CD4-positive, alpha-beta T cell treated with Interleukin-4 for 4 hours (primary cell): Measurements from ENCODE around the gene ACTC1.
"Not testable (repeated sequence)": the region's sequence is repeated elsewhere in the genome, so short reads cannot be mapped to it uniquely, and the experiment has no call there.

Source experiments
- DNase-seq: peaks from one replicate; pipeline ENCODE4 v3.0.0-alpha.2; 2020

Gene ACTC1

DNA sequence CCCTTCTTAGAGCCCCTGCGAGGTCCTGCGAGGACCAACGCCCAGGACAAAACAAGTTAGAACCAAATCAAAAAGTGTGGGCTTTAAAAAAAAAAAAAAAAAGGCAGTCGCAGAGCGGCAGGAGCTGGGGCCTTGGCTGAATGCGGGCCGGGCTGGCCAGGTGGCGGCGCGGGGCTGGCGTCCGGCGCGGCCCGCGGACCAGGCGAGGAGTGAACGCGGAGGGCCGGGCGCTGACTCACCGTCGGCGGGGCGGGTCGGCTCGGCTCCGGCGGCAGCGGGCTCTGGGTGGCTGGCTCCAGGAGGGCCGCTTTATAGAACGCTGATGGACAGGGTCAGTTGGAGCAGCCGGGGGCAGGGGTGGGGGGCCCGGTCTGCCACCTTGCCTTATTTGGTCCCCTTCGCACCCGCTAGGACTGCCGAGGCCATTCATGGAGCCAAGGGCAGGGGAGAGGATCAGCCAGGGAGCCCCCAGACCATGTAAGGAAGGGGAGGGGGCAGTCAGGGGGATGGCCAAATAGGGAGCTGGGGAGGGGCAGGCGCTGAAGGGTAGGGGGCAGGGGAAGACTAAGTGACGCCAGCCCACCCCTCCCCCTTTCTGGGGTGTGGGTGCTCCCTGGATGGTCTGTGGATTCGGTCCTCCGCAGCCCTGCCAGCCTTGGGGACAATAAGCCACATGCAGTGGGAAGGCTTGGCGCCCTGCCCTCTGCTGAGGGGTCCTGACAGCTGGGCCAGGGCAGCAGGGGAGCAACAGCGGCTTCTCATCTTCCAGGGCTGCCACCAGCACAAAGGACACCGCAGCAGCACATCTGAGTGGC lies at the start of gene ACTC1:
Gene ACTC1, minus strand, starts transcription at position 283 of the 815 bp plus-strand sequence. CDS start 741 bp downstream, outside the sequence.
- no peak for DNase-seq

DNA sequence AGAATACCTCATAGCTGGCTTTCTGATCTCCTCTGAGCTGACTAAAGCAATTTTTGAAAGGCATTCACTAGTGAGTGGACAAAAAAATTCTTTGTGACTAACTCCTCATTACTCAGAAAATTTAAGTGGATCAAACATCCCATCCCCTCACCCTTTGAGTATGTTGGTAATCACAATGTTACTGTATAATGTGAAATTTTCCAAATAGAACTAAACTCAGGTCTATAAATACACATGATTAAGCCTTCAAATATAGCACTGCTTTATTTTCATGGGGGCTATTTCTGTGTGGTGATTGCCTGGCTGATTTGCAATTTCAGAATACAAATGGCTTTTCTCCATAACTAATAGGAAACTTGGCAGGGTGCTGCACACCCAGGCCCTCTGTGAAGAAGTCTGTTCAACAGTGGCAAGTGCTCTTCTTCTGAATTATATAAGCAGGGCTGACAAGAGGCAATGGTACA lies 45.9 kb upstream of the ACTC1 start:
- no peak for DNase-seq

DNA sequence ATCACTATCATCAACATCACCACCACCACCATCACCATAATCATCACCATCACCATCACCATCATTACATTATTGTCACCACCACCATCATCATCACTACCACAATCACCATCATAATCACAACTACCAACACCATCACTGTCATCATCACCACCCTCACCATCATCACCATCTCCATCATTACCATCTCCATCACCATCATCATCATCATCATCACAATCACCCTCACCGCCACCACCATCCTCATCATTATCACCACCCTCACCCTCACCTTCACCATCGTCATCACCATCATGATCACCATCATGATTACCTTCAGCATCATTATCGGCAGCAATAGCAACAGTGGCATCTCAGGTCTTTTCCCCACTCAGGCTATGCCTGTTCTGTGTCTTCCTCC lies 42.9 kb upstream of the ACTC1 start:
- DNase-seq, result no peak

DNA sequence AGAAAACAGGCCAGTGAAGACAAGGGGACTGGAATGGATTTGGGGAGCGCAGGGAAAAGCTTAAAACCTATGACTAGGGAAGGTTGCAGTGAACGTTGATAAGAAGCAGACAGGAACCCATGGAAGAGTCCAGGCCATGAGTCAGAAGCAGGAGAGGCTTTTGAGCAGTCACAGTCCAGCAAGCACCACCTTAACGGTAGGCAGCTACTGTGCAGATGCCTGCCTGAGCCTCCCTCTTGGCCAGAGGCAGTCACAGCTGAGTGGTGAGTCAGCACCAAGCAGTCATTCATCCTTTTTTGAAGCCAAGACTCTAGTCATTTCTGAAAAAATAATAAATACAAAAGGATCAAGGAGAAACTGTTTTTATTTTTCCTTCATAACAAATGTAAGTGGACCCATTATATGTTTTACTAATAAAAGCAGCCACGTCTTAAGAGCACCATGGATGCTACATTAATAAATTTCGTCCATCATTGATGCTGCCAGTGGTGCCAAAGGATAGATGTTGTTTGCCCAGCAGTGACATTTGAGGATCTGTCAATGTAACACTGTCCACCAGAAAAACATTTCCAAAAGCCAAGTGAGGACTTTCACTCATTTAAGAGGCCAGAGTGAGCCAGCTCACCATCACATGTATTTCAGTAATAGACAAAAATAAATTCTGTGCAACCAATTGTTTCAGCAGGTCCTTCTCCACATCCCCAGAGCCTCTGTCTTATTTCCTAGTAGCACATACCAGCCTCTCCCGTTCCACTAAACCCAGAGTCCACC lies 42.1 kb upstream of the ACTC1 start:
- DNase-seq, result no peak

DNA sequence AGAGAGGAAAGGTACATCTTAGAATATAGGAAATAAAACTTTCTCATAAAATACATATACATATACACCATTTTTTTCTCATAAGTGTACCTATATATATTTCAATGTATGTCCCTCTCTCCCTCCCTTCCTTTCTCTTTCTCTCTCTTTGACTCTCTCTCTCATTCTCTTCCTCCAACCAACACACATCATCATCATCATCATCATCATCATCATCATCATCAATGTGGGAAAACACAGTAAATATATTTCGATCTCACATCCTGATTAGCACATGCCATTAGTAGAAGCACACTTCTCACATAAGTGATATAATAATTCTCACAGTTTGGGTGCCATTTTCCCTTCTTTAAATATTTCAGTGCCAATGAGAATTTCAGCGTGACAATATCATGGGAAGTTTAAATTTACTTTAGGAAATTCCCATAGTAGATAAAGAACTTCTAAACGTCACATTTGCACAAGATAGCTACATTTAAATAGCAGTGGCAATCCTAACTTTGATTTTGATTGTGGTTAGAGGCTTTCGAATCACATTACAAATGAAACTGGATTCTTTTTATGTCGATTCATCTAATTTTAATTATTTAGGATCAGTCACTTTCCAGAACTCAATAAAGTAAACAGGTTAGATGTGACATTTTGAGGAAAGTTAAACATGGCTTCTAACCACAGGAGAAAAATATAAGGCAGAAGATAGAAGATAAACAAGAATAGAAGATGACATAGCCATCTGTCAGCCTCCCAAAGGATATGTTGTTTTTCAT lies 33.0 kb upstream of the ACTC1 start:
- DNase-seq, result no peak

DNA sequence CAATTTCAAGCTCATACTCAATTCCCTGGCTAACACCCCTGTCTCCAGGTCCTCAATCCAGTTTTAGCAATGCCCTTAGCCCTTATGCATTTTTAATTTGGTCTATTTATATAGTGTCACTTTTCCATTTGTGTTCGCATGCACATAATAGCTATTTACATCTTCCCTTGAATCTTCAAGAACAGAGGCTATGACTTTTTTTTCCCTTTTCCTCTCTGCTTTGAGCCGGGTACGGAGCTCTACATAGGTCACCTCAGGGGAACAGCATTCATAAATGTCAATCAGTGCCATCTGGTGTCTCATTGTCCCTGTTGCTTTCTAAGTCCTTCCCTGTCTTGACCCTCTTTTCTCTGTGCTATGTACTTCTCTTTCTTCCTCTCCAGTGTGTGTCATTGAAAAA lies 26.5 kb upstream of the ACTC1 start:
- DNase-seq, result no peak

DNA sequence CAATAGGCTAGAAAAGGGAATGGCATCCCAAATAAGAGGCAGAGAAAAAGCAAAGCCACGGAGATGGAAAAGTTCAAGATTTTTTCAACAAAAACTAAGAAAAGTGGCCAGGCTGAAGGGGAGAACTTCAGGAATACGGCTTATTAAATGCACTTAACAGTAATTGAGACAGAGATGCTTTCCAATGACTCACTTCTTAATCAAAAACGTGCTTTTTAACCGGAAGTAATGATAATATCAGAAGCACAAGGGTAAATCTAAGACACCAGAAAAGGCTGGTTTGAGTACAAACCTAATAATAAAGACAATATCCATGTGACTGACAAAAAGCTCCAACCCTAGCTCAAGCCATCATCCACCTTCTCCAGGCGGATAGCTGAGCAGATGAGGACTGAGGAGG lies 24.8 kb upstream of the ACTC1 start:
- DNase-seq, result no peak

DNA sequence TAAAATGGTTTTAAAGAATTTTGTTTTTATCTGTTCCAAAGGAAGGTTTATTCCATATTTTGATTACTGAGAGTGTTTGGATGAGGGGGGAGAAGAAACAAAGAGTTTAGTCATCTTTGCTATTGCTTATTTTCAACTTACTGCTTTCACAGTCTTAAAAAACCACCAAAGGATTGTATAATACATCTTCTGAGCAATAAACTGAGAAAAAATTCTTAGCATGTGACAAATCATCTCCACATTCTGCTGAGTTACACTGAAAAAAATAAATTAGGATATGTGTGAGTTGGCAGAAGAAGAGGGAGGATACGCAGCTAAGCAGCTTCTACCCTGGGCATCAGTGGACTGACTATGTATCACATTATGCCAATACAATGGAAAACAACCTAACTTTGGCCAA lies 23.2 kb upstream of the ACTC1 start:
- no peak for DNase-seq

DNA sequence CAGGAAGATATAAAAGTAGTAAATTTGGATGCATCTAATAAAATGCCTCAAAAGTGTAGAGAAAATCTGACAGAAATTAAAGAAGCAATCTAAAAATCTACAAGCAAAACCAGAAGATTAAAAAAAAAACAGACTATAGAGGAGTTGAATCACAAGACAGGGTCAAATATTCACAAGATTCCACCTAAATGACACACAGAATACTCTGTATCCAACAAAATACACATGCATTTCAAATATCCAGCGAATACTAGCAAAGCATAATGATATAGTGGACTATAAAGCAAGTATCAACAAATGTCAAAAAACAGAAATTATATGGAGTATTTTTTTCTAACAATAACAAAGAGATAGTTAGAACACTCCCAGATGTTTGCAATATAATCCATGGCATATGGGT lies 20.5 kb upstream of the ACTC1 start:
- DNase-seq, result no peak

DNA sequence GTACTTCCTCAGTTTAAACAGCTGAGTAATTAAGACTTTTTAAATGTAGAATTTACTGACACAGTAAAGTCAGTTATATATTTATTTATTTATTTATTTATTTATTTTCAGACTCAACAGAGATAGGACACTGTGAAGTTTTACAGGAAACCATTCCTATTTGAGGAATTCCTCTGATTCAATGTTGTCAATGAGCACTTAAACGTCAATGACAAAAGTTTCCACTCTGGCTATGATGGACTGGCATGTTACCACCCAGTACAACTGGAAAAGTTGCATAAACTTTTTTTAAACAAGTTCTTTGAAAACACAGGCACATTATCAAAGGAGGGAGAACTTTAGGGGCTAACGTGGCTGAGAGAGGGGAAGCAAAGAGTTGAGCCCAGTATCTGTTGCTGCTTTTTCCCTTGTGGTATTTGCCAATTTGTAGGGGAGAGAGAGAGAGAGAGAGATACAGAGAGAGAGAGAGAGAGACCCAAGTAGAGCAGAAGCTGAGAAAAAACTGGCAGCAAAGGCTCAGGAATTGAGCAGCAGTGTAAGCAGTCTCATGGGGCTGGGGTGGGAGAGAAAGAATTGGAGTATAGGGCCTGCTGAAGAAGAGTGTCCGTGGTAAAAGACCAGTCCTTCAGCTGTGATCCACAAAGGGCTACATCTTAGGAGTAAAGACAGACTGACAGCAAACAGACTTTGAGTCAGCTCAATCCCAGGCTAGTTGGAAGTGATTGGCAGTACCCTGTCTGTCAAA lies 18.3 kb upstream of the ACTC1 start:
- no peak for DNase-seq

DNA sequence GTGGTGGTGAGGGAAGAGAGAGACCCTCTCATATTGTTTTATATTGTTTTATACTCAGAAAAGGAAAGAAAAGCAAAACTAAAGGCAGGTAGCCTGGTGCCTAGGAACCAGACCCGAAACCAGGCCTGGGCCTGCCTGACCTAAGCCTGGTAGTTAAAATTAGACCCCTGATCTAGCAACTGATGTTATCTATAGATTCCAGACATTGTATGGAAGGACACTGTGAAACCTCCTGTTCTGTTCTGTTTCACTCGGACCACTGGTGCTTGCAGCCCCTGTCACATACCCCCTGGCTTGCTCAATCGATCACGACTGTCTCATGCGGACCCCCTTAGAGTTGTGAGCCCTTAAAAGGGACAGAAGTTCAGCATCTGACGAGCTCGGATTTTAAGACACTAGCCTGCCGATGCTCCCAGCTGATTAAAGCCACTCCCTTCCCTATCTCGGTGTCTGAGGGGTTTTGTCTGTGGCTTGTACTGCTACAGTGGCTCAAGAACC lies 17.6 kb upstream of the ACTC1 start:
- not testable (repeated sequence) for DNase-seq

DNA sequence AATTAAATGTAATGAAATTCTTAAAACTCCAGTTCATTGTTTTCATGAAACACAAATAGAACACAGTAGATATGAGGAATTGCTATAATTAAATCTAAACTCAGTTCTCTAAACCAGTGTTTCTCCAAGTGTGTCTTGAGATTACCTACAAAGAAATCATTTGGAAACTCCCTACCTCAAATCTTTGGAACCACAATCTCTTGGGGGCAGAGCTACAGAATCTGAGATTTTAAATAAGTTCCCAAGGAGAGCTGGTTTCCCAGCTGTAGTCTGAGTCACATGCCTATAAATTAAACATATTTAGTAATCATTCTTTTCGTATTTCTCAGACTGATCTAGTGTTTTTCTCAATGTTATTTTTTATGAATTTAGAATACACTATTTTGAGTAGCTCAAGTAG lies 17.0 kb upstream of the ACTC1 start:
- no peak for DNase-seq

DNA sequence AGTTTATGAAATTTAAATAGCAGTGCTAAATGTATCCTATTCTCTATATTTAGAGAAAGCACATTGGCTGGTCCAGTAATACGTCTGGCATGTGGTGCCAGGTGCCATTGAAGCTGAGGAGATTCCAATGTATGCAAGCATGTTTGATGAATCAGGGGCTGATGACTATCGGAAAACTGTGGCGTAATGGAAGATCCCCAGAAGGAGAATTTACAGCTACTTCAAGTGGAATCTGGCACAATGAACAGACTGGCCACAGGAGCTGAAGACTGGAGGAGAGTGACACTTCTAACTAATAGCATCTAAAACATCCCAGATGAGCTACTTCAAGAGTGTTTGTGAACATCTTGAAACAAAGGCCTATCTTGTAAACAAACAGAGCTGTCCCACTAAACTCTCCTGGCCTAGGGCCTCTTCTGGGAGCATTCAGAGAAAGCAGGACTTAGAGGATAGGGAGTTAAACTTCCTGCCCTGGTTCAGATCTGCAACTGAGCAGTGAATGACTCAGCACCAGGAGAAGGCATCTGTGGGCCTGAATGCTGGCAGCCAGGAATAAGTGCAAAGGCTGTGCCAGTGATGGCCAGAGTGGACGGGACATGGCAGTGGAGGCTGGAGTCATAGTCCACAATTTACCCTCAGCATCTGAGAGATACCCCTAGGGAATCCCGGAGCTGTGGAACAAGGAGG lies 15.2 kb upstream of the ACTC1 start:
- no peak for DNase-seq

DNA sequence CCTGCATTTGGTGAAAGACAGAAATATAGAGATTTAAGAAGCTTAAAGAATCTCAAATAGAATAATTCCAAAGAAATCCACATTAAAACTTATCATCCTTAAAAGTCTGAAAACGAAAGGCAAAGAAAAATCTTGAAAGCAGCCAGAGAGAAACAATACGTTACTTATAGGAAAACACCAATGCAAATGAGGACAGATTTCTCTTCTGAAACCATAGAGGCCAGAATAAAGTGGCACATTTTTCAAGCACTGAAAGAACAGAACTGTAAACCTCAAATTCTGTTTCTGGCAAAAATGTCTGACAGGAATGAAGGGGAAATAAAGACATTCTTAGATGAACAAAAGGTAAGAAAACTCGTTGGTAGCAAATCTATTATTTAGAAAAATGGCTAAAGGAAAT lies 13.8 kb upstream of the ACTC1 start:
- DNase-seq, result no peak

DNA sequence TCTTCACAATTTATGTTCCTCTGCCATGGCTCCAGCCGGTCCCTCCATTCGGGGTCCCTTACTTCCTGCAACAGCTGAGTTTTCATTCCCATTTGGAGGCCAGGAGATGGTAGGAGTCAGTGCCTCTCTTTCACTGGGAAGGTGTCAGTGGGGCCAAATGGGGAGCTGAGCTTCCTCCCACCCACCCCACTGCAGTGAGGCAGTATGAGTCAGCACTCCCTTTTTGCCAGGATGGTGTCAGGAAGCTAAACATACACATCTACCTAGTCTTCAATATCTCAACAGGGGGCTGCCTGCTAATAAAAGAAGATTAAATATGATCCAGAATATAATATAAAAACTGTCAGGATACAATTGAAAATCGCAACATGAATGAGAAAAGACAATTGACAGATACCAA lies 12.7 kb upstream of the ACTC1 start:
- no peak for DNase-seq

DNA sequence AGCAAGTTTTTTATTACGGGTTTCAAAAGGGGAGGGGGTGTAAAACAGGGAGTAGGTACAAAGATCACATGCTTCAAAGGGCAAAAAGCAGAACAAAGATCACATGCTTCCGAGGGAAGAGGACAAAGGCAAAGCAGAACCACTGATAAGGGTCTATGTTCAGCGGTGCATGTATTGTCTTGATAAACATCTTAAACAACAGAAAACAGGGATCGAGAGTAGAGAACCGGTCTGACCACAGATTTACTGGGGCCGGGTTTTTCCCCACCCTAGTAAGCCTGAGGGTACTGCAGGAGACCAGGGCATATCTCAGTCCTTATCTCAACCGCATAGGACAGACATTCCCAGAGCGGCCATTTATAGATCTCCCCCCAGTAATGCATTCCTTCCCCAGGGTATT lies 11.9 kb upstream of the ACTC1 start:
- not testable (repeated sequence) for DNase-seq

DNA sequence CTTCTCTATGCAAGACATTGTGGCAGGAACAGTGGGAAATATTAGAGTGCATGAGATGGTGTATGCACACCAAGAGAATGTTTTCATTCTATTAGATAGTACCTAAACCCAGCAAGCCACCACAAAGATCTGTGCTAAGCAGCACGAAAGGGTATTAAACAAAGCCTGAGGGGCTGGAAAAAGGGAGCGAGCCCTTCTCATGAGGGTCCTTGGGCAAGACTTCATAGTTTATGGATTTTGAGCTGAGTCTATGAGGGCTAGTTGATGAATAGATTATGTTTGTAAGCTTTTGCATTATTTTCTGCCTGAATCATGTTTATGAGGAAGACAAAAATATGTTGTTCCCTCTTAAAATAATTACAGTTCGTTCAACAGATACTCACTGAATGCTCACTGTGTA lies 9.4 kb upstream of the ACTC1 start:
- no peak for DNase-seq

DNA sequence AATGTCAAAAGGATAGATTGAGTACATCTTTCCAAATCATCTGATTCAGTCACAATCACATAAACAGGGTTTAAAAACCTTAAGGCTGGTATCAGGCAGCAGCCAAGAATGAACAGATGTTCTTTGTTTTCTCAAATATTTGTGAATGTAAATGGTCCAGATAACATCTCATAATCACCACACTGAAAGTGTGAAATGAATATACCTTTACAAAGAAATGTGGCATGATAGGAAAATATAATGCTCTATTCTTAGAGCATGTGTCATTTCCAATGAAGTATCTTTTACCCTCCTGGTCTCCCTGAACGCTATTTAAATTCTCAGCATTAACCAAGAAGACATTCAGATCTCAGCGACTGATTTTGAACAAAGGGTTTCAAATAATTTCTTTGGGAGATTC lies 8.8 kb upstream of the ACTC1 start:
- no peak for DNase-seq

DNA sequence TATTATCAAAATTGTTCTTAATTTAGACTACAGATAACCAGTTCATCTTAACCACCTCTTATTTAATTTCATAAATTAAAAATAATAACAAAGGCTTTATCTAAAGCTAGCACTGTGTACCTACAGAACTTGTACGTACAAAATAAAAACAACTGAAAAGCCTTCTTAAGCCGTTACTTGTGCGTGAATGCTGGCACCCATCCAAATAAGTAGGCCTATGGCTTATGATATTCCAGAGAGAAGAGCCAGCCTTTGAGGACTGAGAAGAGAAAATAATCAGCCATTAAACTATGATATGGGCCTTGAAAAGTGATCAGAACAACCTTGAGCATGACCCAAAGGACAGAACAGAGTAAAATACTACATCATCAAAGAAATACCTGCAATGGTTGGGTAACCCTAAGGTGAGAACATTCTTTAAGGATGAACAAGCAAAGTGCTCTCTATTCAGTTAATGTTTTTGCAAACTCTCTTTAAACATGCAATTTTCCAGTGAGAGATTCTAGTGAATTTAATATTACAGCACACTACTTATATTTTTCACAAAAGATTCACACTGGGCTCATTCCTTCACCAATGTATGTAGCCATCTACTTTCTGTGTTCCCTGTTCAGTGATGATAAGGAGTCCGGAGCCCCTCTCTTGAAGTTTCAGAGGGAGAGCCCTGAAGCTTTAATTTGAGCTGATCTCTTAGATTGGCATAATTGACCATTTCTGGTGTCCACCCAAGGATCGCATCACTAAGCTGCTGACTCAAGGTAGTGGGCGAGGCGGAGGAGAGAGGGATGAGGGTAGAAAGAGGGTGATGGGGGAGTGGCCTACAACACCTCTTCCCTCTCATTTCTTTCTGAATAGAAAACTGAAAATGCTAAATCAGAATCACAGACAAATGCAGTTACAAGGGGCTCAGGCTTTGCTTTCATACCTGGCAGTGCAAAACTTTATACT lies 7.7 kb upstream of the ACTC1 start:
- no peak for DNase-seq

DNA sequence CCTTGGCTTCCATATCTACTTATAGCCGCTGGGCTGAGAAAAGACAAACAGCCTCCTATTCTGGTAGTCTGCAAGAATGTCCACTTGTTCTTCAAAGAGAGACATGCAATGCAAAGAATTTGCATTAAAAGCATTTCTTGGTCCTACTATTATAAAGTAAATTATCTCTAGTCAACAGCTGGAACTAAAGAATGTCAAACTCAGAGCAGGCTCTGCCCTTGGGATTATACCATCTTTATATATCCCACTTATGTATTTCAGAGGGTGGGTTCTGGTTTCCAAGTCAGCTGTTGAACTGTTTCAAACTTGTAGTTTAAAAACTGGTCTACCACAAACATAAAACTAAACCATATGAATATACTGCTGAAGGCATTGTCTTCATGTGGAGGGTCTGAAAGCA lies 7.0 kb upstream of the ACTC1 start:
- no peak for DNase-seq
